NCI-H526 (cell line): ENCODE measurements around the gene IL22RA2.

Source experiments
- DNase-seq, 2 experiments: peaks; one replicate each; lab custom pipeline; 2025; lab: John Stamatoyannopoulos, UW

Gene IL22RA2

GRCh38 chr6:137197684-137198645, 24.5 kb upstream of the IL22RA2 start:
- DNase-seq: no peak

DNA sequence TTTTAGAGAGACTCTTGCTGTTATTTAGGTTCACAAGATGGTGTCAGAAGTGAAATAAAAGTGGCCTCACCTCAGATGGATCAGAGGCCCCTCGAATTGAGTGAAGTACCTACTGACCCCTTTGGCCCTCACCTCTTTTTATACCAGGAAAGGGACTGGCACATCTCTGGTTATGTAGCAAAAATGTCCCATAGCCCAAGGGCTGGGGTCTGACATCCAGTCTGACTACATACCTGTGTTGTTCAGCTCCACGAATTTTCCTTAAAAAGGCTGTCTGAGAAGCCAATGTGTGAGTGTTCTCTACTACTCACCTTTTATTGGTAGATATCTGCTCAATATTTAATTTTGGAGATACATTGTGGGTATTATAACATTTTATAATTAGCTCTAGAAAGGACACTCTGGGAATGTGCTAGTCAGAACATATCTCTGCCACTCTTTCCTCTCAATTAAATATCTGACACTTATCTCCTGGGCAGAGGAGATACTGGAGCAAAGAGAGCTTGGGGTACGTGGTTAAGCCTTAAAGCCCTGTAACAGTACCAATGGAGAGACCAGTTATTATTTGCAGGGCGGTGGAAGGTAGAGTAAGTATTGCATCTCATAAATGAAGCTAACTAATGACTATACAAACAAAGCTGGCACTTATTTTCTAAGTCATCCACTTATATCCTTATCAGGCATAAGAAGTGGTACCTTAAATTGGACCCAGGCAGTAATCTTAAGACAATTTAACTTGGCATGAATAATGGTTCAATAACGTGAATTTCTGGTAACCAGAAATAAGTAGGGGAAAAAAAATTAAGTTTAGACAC, 20.0 kb upstream of the IL22RA2 start:
- no peak for DNase-seq

DNA sequence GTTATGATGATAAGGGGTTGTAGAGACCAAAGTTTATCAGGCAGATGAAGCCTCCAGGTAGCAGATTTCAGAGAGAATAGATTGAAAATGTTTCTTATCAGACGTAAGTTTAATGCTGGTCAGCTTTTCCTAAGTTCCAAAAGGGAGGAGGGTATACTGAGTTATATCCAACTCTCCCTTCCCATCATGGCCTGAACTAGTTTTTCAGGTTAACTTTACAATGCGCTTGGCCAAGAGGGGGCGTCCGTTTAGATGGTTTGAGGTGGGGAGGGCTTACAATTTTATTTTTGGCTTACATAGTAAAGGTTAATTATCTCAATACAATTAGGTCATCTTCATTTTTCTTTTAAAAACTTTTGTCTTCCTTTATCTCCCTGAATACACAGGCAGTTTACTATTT, 19.4 kb upstream of the IL22RA2 start:
- no peak for DNase-seq

- no peak for DNase-seq
These were observed 18.2 kb upstream of the IL22RA2 start for GRCh38 chr6:137191670-137192069.

DNA sequence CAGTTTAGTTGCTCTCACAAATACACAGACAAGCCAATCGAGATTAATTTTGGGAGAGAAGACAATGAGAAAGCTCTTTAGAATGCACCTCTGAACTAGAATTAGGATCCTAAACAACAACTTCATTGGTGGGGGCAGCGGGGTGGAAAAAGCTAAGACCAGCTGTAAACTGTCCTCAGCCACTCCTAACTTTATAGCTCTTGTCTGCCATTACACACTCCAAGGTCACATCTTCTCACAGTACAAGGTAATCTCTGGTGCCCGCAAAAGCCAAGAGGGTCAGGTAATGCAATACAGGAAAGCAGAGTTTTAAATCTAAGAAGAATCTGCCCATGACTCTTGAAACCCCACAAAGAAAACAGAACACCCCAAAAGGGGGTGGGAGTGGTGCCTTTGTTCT, 17.8 kb upstream of the IL22RA2 start:
- no peak for DNase-seq

DNA sequence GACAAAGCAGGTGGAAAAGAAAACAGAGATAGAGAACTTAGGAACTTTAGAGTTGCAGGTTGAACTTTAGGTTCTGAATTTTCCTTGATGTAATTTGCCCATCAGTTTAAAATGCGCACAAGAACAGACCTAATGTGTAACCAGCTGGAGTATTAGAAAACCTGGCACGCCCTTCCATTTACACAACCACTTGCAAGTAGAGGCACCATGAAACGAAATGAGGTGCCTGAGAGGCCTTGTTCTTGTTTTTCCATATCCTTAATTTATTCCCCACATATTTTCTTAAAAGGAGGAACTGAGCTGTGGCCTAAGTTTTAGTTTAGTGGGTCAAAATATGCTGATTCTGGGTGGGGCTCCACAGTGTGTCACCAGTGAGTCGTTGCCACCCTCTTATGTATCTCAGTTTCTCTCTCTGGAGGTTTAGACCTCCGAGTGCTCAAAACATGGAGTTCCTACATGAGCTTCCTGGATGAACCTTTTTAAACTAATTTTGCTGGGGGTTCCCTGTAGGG, 17.2 kb upstream of the IL22RA2 start:
- DNase-seq: no peak

- DNase-seq: peak in 1 of 2 experiments; percentile 5
These were observed 15.4 kb upstream of the IL22RA2 start for GRCh38 chr6:137188855-137189254.

DNA sequence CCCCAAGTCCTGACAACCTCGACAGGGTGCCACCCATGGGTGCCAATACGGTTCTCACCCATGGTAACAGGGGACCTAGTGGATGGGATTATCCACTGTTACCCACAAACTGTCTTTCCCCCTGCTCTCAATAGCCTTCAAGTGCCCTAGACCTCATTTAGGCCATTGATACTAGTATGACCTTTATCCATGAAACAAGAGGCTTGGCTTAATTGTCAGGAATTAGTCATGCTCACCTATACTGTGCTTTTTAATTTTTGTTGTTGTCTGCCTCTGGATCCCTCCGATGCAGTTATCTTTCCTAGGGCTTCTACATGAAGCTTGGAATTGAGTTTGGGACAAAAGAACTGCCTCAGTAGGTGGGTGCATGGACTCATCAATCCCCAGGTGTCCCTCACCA, 11.8 kb upstream of the IL22RA2 start:
- no peak for DNase-seq

GRCh38 chr6:137182654-137183073, 9.2 kb upstream of the IL22RA2 start:
- DNase-seq: no peak

DNA sequence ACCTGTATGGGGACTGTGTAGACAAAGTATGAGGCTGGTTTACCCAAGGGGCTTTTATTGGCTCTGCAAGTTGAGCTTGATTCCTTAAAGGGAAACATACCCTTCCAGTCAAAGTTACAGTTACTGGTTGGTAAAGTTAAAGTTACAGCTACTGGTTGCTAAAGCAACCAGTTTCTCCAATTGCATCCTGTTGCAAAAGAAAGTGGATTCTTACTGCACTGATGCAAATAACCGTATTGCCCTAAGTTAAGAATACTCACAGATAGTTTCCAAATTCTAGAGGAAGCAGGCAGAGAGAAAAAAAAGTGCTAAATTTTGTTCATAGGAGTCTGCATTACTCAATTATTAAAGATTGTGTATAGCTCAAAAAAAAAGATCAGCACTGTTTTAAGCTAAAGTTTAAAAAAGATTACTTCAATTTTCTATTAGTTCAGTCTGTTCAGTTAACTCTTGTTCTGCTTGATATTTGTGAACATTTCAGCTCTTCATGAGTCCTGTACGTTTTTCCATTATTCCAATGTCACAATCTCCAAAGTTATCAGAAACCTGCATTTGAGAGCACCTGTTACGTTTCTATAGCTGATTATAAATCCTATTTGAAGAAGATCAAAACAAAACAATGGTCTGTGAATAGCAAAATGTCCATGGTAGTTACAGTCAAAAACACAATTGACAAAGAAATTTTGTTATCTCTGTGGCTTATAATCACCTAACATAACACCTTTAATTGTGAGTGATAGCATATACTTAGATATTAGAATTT, 8.6 kb upstream of the IL22RA2 start:
- DNase-seq: no peak

GRCh38 chr6:137177611-137178010, 4.2 kb upstream of the IL22RA2 start:
- no peak for DNase-seq

- DNase-seq: no peak
These were observed 3.3 kb upstream of the IL22RA2 start for GRCh38 chr6:137176729-137177128.

DNA sequence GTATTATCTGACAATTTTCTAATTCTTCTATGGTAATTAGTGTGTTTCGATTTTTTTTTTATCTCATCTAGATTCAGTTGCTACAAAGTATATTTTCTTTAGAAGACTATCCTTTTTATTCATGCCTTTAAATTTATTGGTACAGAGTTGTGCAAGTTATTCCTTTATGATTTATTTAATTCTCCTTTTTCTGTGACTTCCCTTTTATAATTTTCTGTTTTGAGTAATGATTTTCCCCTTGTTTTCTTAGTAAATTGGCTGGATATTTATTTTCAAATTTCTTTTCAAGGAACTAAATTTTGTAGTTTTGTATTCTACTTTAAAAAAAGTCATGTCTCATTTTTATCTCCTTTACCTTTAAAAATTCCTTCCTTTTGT, 2.4 kb upstream of the IL22RA2 start:
- DNase-seq: no peak

GRCh38 chr6:137175157-137175867, 1.9 kb upstream of the IL22RA2 start:
- DNase-seq: no peak

- DNase-seq: no peak
These were observed 561 bp downstream of the IL22RA2 start for GRCh38 chr6:137172734-137173431.

DNA sequence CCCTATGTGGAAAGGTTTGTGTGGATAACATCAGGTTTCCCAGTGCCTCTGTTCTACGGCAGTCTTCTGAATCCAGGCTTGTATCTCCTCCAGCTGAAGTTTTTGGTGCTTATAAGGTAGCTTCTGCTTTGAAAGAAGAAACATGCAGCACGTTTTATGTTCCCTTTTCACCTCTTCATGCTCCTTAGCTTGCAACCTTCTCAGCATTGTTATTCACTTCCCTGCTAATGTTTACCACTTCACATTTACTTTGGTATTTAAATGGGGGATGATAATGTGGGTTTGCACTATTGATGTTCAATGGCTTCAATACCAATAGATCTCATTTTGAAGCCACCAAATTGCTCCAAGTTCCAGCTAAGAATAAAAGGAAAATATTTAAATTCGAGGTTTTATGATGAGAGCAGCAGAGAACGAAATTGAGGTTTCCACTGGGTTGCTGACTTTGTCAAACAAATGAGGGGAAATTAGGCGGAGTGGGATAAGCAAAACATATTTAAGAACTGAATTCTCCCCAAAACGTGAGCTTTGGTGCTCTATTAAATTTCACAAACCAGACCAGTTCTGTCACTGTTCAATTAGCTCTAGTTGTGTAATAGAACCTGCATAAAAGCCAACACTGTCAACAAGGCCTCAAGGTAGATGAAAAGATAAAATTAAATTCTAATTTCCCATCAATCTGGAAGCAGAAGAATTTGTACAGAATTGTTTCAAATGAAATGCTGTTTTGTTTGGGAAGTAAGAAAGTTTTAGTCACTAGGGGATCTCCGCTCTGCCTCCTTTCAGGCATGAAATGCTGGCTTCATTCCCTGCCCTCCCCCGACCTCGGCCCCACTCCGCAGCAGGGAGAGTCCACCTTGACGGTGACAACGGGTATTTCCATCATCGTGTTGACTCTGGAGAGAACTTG, 1.4 kb downstream of the IL22RA2 start:
- DNase-seq: no peak

DNA sequence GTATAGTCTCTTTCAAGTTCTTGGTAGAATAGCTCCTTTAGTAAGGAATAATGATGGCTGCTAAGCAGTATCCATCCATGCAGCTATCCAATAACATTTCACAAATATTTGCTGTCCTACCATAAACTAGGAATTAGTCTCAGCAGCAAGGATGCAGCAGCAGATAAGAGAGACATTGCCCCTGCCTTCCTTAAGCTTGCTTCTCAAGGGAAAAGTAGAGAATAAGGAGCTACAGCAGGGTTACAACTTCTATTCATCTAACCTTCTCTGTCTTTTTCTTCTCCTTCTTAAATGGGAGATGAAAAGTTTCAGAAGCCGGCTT, 2.4 kb downstream of the IL22RA2 start:
- no peak for DNase-seq

GRCh38 chr6:137170266-137171052, 3.0 kb downstream of the IL22RA2 start:
- no peak for DNase-seq
